ENCODE measurements around the gene ALDH1A3.
A peak's percentile ranks its signal among the peaks of the same experiment; 100 is the strongest.

The ALDH1A3 gene

GRCh38 chr15:100926971-100927756 lies 47.5 kb downstream of the ALDH1A3 start:
- no peak for DNase-seq

- no peak for DNase-seq
These were observed 49.1 kb downstream of the ALDH1A3 start for GRCh38 chr15:100928632-100929280.

- no peak for DNase-seq
These were observed 50.0 kb downstream of the ALDH1A3 start for GRCh38 chr15:100929641-100930042.

GRCh38 chr15:100930306-100930848 lies 50.7 kb downstream of the ALDH1A3 start:
- no peak for DNase-seq

- no peak for DNase-seq
These were observed 51.7 kb downstream of the ALDH1A3 start for GRCh38 chr15:100931143-100931890.

GRCh38 chr15:100932676-100933348 lies 53.2 kb downstream of the ALDH1A3 start:
- no peak for DNase-seq

GRCh38 chr15:100934166-100934565 lies 54.5 kb downstream of the ALDH1A3 start:
- no peak for DNase-seq

- no peak for DNase-seq
These were observed 55.1 kb downstream of the ALDH1A3 start for GRCh38 chr15:100934726-100935125.

GRCh38 chr15:100937171-100937570 lies 57.5 kb downstream of the ALDH1A3 start:
- DNase-seq, result no peak

GRCh38 chr15:100939791-100940190 lies 60.2 kb downstream of the ALDH1A3 start:
- DNase-seq, result no peak

- DNase-seq, result peak; percentile 24
These were observed 61.2 kb downstream of the ALDH1A3 start for GRCh38 chr15:100940767-100941379.

GRCh38 chr15:100941536-100941935 lies 61.9 kb downstream of the ALDH1A3 start:
- DNase-seq, result no peak

- DNase-seq, result no peak
These were observed 63.2 kb downstream of the ALDH1A3 start for GRCh38 chr15:100942656-100943425.

- no peak for DNase-seq
These were observed 64.7 kb downstream of the ALDH1A3 start for GRCh38 chr15:100944244-100944895.

GRCh38 chr15:100944986-100945385 lies 65.4 kb downstream of the ALDH1A3 start:
- no peak for DNase-seq

GRCh38 chr15:100947760-100948429 lies 68.3 kb downstream of the ALDH1A3 start:
- DNase-seq, result no peak

GRCh38 chr15:100948430-100948762 lies 68.8 kb downstream of the ALDH1A3 start:
- no peak for DNase-seq

GRCh38 chr15:100949691-100950090 lies 70.1 kb downstream of the ALDH1A3 start:
- DNase-seq, result no peak

- DNase-seq, result no peak
These were observed 72.3 kb downstream of the ALDH1A3 start for GRCh38 chr15:100951965-100952364.

- no peak for DNase-seq
These were observed 72.9 kb downstream of the ALDH1A3 start for GRCh38 chr15:100952566-100952965.

Measured in CD4-positive, alpha-beta T cell treated with Interleukin-10 for 1 hour (primary cell).